ENCODE measurements around the gene ZBTB26.

- TF ChIP-seq GATA2 (IDR thresholded peaks at IDR 0.05; ENCODE audit: low read depth, low read length): no peak
- no peak for TF ChIP-seq GATA3 (IDR thresholded peaks at IDR 0.05; ENCODE audit: low read depth, low read length)
Measured at GRCh38 chr9:122940454-122940748, 9.1 kb upstream of the ZBTB26 start.

All from SH-SY5Y (cell line).